C4-2B (cell line): ENCODE data around the gene RABGAP1.

Experiments
- H3K27ac ChIP-seq: fragments of 450-650 bp; 2 replicates; pipeline ENCODE4 v1.5.1; 2017
- ZFX ChIP-seq: fragments of 450-650 bp; IDR thresholded peaks from 2 replicates; pipeline ENCODE4 v1.6.1; 2017
- TF ChIP-seq, protein P1 (sequence below): fragments of 450-650 bp; conservative IDR thresholded peaks from 2 replicates; pipeline ENCODE4 v1.5.1; 2017; ENCODE audit warnings: mild to moderate bottlenecking

The RABGAP1 gene

DNA sequence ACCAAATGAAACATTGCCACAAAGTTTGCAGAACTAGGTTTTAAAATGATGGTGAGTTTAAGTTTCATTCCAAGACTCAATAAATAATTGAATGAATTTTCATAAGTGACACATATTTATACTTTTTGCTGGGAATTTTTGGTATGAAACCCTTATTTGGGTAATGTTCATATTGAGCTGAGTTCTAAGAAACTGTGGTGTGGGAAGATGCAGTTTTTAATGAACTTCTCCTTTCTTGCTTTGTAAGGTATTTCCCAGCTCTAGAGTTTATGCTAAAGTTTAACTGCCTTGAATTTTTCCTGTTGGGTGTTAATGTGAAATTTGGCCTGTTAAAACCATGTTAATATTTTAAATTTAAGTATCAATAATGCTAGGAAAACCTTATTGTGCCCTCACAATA is 15.1 kb downstream of the RABGAP1 start:
- no peak for TF ChIP-seq ZFX
- TF ChIP-seq, protein P1, sequence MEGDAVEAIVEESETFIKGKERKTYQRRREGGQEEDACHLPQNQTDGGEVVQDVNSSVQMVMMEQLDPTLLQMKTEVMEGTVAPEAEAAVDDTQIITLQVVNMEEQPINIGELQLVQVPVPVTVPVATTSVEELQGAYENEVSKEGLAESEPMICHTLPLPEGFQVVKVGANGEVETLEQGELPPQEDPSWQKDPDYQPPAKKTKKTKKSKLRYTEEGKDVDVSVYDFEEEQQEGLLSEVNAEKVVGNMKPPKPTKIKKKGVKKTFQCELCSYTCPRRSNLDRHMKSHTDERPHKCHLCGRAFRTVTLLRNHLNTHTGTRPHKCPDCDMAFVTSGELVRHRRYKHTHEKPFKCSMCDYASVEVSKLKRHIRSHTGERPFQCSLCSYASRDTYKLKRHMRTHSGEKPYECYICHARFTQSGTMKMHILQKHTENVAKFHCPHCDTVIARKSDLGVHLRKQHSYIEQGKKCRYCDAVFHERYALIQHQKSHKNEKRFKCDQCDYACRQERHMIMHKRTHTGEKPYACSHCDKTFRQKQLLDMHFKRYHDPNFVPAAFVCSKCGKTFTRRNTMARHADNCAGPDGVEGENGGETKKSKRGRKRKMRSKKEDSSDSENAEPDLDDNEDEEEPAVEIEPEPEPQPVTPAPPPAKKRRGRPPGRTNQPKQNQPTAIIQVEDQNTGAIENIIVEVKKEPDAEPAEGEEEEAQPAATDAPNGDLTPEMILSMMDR, result no peak
- H3K27ac ChIP-seq, result no peak overlapping the region

DNA sequence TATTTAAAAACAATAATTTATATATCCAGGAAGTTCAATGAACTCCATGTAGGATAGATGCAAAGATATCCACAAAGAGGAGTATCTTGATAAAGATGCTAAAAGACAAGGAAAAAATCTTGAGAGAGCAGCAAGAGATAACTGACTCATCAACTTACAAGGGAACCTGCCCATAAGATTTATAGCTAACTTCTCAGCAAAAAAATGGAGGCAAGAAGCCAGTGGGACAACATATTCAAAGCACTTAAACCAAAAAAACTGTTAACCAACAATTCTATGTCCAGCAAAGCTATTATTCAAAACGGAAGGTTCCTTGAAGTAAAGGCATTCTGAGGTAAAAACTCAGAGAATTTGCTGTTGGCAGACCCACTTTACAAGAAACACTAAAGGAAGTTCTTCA is 20.3 kb downstream of the RABGAP1 start:
- TF ChIP-seq ZFX, result no peak
- TF ChIP-seq, protein P1, result no peak
- H3K27ac ChIP-seq, result no peak overlapping the region

DNA sequence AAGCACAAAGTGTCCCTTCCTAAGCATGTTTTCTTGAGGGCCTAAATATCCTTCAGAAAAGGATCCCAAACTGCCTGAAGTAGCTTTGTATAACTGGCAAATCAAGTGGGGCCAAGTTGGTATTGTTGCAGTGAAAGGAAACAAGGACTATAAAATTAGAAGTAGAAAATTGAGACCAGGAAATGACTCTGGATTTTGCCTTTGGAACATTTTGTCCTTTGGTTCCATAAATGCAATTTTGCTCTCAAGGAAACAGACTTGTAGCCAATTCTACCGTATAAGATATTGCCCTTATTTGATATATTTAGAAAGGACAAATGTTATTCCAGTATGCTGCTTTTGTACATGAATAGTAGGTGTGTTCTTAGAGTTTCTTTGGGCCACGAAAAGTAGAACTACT is 34.4 kb downstream of the RABGAP1 start:
- TF ChIP-seq ZFX, result no peak
- TF ChIP-seq, protein P1, result no peak
- no peak overlapping the region for H3K27ac ChIP-seq

DNA sequence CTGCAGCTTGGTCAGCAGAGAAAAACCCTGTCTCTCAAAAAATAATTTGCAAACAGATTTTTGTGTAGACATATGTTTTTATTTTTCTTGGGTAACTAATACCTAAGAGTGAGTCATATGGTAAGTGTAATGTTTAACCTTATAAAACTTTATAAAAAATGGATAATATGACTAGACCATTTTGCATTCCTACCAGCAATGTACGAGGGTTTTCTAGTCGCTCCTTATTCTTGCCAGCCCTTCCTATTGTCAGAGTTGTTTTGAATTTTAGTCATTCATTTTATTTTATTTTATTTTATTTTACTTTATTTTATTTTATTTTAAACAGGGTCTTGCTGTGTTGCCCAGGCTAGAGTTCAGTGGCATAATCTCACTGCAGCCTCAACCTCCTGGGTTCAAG is 37.8 kb downstream of the RABGAP1 start:
- TF ChIP-seq ZFX, result no peak
- TF ChIP-seq, protein P1, result no peak
- H3K27ac ChIP-seq, result no peak overlapping the region

DNA sequence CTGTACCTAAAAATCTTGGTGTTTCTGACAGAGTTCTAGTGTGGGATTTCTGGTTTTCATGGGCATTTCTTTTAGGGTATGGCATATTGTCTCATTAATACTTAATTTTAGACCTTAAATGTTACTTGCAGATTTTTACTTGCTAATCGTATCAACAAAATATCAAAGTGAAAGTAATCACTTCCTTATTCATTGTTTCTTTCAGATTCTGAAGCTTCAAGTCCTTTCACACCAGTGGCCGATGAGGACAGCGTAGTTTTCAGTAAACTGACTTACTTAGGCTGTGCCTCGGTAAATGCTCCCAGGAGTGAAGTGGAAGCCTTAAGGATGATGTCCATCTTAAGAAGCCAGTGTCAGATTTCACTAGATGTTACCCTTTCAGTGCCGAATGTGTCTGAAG is 45.2 kb downstream of the RABGAP1 start:
- H3K27ac ChIP-seq, result no peak overlapping the region
- TF ChIP-seq ZFX, result no peak
- TF ChIP-seq, protein P1, result no peak

DNA sequence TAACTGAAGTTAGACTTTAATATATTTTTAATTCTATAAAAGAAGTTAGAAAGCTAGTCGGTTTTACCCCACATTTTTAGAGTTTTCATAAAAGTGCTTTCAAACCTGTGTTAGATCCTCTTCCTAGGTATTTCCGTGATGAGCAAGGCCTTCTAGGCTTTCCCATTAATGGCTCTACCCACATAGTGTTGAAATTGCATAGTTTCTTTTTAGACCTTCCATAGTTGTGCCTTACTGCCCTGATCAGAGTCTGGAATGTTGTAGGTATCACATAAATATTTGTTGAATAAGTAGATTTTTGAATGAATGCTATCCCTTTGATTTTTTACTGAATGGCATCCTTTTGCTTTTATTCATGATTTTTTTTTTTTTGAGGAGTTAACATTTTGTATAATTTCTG is 47.3 kb downstream of the RABGAP1 start:
- no peak for TF ChIP-seq ZFX
- TF ChIP-seq, protein P1, result no peak

DNA sequence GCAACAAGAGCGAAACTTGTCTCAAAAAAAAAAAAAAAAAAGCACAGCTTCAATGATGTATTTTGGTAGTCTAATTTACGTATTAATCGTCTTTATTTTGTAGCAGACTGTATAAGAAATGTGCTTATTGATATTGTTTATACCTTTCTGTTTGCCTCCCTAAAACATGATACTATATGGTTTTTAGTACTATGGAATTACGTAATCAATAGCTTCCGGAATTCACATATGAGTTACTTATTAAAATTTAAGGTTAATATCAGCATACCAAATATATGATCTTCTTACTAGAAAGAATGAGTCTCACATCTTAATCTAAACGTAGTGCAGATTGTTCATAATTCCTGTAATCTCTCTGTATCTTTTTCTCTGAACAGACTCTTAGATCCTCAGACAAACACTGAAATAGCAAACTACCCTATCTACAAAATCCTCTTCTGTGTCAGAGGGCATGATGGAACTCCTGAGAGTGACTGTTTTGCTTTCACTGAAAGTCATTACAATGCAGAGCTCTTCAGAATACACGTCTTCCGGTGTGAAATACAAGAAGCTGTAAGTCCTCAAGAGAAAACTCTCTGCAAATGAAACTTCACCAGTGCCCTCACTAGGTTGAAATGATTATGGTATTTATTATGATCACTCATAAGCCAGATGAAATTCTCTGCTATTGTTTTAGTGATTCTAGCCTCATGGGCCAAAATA is 48.3 kb downstream of the RABGAP1 start:
- TF ChIP-seq ZFX, result no peak
- TF ChIP-seq, protein P1, result no peak
- H3K27ac ChIP-seq, result no peak overlapping the region

More for the DNA sequence above, 47.3 kb downstream of the RABGAP1 start:
- H3K27ac ChIP-seq, result no peak overlapping the region
